GM19324 (cell line): ENCODE results near the gene SAMD4A.

Experiments used
- ATAC-seq: cut with Tn5 transposase; IDR thresholded peaks from one replicate; pipeline ENCODE4 v1.9.1; 2021; ENCODE audit warnings: mild to moderate bottlenecking, moderate library complexity; ENCODE audit not compliant: unreplicated experiment, low FRiP score

Gene SAMD4A, protein sequence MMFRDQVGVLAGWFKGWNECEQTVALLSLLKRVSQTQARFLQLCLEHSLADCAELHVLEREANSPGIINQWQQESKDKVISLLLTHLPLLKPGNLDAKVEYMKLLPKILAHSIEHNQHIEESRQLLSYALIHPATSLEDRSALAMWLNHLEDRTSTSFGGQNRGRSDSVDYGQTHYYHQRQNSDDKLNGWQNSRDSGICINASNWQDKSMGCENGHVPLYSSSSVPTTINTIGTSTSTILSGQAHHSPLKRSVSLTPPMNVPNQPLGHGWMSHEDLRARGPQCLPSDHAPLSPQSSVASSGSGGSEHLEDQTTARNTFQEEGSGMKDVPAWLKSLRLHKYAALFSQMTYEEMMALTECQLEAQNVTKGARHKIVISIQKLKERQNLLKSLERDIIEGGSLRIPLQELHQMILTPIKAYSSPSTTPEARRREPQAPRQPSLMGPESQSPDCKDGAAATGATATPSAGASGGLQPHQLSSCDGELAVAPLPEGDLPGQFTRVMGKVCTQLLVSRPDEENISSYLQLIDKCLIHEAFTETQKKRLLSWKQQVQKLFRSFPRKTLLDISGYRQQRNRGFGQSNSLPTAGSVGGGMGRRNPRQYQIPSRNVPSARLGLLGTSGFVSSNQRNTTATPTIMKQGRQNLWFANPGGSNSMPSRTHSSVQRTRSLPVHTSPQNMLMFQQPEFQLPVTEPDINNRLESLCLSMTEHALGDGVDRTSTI

DNA sequence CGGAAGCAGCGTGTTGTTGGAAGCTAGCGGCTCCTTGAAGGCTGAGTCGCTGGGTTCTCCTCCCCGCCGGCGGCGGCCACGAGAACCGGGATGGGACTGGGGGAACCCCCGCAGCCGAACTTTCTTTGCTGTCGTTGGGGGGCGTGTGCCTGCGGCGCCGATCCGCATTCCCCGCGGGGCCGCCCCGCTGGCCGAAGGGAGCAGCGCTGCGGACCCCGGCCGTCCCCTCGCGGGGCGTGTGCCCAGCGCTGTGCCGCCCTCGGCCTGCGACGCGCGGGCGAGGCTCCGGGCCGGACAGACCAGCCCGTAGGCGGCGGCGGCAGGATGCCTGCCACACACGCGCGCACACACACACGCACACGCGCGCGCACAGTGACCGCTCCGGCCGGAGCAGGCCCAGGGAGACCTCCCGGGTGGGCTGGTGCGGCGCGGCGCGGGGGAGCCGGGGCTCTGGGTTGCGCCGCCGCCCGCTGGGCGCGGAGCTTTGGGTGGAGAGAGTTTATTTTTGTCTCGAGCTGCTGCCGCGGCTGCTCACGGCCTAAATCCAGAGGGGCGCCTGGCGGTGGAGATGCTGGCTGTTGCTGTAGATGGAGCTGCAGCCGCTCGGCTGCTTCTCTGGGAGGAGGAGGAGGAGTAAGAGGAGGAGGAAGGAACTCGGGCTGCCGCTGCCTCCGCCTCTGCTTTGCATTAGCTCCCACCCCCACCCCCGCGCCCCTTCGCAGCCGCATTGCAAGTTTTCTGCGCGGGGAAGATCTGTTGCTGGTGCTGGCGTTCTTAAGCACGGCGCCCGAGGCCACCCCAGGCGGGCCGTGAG is at the start of gene SAMD4A:
TSS of gene SAMD4A (plus strand) at position 719 of the 814 bp plus-strand sequence. CDS start 789 bp downstream, outside the sequence.
- ATAC-seq = peak; percentile 33

DNA sequence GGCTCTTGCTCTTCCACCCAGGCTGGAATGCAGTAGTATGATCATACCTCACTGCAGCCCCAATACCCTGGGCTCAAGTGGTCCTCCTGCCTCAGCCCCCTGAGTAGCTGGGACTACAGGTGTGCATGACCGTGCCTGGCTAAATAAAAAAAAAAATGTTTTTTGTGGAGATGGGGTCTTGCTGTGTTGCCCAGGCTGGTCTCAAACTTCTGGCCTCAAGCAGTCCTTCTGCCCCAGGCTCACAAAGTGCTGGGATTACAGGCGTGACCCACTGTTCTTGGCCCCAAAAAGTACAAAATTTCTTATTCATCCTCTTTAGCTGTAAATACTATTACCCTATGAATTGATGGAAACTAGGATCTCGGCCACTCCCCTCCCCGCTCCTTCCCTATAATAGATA is 42.5 kb upstream of the SAMD4A start:
- no peak for ATAC-seq

DNA sequence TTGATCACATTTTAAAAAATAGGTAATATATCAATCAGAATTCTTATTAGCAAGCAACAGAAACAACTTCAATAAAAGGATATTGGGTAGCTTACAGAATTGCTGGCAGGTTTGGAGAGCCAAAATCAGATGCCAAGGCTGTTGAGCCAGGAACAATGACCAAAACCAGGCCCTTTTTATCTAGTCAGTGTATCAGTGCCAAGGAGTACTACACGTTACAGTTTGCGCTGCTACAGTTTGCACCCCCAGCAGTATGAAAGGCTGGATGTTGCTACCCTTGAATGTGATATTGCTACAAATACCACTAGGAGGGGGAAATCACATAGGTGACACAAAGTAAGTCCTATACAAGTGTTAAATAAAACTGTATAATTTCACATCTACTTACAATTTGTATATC is 38.0 kb upstream of the SAMD4A start:
- ATAC-seq = no peak

DNA sequence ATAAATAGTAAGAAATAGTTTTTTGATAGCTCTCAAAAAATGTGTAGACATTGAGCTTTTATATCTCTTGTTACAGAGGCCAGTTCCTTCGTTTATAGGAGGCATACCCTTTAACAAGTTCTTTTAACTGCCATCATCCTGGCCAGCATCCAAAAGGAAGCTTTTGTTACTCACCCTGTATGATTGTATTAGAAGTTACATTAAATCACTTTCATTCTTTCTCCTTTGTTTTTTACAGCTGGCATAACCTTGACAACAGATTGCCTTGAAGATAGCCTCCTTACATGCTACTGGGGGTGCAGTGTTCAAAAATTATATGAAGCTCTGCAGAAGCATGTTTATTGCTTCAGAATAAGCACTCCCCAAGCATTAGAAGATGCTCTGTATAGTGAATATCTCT is 37.1 kb upstream of the SAMD4A start:
- ATAC-seq = no peak

DNA sequence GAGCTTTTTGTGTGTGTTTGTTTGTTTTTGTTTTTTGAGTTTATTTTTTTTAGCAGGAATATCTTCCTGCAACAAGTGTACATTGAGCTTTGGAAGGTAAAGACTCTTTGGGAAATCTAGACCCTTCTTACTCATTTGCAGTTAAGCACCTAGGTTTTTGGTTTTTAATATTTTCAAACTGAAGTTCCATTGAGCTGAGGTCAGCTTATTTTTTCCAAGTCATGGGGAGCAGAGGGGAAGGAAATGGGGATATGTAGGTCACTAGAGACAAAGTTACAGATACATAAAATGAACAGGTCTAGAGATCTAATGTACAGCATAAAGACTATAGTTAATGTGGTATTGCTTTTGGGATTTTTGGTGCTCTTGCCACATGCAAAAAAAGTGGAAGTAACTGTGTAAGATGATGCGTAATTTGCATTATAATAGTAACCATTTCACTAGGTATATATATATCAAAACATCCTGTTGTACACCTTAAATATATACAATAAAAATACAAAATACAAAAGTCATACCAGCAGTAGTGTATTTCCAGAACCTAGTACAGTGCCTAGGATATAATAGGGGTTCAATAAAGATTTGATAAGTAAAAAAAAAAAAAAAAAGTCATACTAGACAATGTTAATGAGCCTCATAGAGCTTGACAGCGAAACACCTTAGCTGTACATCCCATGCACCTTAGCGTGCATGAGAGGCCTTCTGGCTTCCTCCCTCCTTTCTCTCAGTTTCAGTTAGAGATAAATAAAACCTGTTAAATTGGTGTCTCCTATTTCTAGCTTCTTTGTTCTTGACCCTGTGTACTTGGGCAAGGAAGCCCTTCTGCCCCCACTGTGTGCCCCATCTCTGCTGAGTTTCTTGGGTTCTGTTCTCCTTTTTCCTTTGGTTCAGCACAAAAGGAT is 34.6 kb upstream of the SAMD4A start:
- no peak for ATAC-seq

DNA sequence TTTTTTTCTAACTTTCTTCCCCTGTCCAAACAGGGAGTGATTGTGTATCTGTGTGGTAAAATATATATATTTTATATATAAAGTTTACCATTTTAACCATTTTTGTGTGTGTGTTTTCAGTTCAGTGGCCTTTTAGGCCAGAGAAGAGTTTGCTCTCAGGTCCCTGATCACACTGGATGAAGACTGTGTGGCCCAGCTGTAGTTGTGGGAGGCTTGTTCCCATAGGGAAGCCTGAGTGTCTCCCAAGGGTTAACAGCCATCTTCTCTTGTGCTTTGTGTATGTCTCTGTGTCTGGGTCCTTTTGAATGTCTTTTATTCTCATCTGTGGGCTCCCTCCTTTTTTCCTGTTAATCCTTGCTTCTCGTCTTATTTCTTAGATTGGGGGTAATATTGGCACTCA is 33.8 kb upstream of the SAMD4A start:
- no peak for ATAC-seq

DNA sequence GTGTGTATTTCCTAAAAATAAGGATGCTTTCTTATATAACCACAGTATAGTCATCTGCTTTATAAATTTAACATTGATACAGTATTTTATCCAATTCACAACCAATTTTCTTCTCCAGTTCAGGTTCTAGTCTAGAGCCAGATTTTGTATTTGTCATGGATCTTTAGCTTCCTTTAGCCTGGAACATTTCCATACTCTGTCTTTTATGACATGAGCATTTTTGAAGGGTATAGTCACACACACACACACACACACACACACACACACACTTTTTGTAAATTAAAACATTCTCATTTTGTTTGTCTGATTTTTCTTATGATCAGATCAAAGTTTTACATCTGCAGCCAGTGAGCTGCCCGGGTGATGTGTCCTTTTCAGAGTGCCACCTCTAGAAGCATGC is 31.8 kb upstream of the SAMD4A start:
- no peak for ATAC-seq

DNA sequence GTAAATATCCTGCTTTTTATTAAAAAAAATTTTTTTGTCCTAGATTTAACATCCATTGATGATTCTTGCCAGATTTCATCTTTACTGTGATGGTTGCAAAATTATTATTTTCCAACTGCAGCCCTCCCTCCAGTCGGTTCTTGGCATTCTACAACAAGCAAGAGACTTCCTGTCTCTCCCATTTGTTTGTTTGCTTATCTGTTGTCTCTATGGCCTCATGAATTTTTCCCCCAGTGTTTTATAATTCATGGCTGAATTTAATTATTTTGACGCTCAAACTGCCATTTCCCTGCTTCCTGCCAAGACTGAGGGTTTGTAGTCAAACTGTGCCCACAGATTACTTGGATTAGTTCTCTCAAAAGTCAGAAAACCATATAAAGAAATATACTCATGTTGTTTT is 31.3 kb upstream of the SAMD4A start:
- ATAC-seq = no peak

DNA sequence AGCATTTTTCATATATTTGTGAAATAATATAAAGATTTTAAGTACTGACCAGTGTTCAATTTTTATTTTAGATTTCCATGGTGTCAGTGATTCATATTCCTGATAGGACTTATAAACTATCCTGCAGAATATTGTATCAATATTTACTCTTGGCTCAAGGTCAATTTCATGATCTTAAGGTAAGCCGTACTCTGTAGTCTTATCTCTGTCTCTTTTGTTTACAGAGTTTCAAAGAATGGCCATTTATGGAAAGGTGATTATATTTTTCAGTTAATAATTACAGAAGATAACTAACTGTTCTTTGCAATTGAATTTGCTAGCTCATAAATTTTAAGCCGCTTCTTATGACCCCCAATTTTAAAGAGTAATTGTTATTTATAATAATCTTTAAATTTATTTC is 29.3 kb upstream of the SAMD4A start:
- no peak for ATAC-seq

DNA sequence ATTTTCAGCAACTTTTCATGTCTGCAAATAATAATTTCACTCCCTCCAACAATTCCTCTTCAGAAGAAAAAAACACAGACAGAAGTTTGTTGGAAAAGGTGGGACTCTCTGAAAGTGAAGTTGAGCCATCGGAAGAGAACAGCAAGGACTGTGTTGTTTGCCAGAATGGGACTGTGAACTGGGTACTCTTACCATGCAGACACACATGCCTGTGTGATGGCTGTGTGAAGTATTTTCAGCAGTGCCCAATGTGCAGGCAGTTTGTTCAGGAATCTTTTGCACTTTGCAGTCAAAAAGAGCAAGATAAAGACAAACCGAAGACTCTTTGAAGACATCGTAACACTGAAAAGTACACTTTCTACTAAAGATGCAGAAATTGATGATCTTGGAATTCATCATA is 28.9 kb upstream of the SAMD4A start:
- no peak for ATAC-seq

DNA sequence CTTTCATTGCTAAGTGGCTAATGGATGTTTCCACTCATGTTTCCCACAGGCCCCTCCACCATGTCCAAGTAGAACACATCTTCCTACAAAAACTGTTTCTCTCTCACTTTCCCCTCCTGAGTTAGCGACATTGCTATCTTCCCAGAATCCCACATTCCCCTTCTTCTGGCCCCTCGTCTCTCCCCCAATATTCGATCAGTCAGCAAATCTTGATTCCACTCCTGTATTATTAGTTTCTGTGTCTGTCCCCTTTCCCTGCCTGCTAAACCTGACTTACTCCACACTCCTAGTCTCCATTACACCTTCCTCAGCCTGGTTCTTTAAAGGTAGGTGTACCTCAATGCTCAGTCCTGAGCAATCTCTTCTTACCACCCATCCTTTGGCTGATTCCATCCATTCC is 19.3 kb upstream of the SAMD4A start:
- no peak for ATAC-seq

DNA sequence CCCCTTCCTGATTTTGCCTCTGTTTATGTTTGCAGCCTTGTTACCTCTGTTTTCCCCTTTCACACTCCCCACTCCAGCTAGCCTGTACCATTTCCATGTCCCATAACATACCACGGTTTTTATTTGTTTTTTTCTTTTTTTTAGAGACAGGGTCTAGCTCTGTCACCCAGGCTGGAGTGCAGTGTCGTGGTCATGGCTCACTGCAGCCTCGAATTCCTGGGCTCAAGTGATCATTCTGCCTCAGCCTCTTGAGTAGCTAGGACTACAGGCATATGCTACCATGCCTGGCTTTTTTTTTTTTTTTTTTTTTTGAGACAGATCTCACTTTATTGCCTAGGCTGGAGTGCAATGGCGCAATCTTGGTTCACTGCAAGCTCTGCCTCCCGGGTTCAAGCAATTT is 18.4 kb upstream of the SAMD4A start:
- ATAC-seq = no peak

DNA sequence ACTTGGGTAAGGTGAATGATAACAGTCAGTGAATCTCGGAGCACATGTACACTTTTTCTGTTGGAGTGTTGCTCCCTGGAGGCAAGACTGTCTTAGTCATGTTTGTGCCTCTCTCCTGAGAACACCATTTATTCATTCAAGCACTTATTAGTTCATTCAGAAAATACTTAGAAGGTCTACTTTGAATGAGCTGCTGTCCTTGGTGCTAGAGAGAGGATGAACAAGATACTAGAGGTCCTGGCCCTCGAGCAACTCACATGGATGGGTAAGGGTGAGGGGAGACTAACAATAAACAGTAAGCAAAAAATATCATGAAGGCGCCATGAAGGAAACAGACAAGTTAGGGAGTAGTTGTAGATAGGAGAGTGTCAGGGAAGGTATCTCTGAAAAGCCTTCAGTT is 17.1 kb upstream of the SAMD4A start:
- ATAC-seq = no peak

DNA sequence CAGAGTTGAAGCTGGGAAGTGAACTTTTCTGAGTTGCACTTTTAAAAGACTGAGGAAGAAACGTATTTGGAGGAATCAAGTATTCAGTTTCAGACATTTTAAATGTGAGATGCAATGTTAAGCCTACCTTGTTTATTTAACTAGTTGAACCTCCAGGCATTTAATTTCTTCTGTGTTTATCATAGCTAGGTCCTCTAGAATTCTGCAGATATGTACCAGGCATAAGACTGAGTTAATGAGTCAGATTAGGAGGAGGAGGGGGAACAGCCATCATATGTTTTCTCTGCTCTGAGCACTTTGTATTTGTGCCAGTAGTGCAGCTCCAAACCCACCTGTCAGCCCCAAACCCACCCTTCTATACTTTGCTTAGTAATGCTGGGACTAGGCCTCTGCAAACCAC is 16.4 kb upstream of the SAMD4A start:
- ATAC-seq = no peak

DNA sequence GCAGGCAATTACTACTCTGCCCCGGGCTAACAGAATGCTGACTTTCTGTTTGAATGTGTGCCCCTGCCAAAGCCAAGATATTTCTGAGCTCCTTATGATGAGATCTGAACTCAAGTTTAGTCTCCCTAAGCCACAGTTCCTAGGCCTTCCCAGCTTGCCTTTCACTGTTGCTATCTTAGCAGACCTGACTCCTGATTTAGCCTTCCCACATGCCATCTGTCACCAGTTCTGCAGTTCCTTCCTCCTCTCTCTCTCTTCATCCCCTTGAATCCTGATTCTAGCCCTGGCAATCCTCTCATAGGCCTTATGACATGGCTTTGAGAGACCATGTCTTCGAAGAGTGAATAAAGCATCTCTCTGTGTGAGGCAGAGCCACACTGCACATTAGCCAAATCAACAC is 12.5 kb upstream of the SAMD4A start:
- ATAC-seq = no peak

DNA sequence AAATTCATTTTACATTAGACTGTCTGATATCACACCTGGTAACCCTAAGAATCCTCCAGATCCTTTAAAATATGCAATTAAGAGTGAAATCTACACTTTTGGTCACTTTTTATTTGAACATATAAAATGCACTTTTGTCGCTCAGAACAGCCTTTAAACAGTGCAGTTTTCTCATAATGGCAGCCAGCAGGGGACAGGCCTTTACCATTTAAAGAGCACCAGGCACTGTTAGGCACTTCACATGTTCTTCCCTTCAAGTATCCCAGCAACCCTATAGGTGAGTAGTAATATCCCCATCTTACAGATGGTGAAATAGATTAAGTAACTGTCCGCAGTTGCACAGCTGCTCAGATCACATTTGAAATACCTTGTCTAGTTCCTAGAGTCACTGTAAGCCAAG is 11.3 kb upstream of the SAMD4A start:
- no peak for ATAC-seq

DNA sequence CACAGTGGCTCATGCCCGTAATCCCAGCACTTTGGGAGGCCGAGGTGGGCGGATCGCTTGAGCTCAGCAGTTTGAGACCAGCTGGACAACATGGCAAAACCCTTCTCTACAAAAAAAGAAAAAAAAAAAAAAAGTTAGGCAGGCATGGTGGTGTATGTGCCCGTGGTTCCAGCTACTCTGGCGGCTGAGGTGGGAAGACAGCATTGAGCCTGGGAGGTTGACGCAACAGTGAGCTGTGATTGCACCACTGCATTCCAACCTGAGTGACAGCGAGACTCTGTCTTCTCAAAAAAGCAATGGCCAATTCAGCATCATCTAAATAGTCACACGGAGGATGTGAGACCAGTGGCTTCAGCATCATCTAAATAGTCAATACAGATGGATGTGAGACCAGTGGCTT is 10.4 kb upstream of the SAMD4A start:
- no peak for ATAC-seq

DNA sequence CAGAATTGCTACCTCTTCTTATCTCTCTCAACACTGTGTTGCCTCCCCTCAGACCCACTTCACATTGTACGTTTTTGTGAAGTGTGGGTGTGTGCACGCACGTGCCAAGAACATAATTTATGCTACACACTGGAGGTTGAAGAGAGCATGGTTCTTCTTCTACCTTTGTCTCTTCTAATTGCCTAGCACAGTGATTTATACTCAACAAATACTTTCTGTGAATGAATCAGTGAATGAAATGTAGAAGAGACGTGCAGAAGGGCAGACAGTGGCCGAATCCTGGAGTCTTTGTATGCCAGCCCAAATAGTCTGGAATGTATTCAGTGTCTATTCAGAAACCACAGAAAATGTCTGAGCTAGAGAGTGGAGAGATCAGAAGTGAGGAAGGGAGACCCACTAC is 4.6 kb upstream of the SAMD4A start:
- ATAC-seq = no peak

DNA sequence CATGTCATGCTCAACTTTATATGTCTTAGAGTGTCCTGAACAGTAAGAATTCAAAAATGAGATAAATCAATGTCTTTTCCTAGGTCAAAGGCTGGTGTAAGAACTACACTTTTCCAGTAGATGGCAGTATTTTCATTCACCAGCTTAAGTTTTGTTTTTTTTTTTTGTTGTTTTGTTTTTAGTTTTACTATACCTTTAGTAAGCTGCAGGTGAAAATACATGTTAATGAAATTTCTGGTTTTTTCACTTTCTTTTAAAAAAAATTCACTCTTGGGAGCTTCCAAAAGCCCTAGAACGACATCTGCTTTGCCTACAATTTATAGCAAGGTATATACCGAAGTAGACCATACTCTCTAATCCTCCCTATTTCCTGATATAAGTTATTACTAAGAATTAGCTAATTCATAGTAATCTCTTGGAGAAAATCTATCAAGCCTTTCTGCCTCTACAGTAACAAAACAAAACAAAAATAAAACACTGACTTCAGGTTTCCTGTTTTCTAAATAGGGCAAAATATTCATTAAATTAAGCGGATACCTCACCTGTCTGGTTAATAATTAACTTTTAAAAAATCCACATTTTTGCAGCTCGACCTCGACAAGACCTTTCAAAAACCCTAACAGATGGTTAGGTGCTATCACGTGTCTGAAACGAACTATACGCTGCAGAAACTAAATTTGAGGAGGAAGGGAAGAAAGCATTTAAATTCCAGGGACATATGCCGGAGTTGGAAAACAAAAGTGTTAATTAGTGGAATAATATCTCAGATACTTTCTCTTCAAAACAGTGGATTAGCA is 2.7 kb upstream of the SAMD4A start:
- no peak for ATAC-seq
